RPMI7951 (cell line): ENCODE results near the gene FHIT. TPM values are rescaled to one million over a fixed set of nuclear protein-coding genes. Genes with fewer than 3 reads are reported as not detected.
"Not testable (repeated sequence)": the region's sequence is repeated elsewhere in the genome, so short reads cannot be mapped to it uniquely, and the experiment has no call there.

ENCODE experiments used
- DNase-seq: peaks from one replicate; pipeline ENCODE4 v3.0.0-alpha.2; 2012; ENCODE audit warnings: low read depth
- total RNA-seq: library from RNA; depleted of rRNA; stranded (reverse); fragments of >200 nt; shearing (Covaris generic); gene quantifications from 2 replicates; pipeline ENCODE4 v1.2.3, GENCODE V29; 2014

Gene FHIT
- total RNA-seq, 1 experiment from 2014 or later = 2.4 TPM

- no peak for DNase-seq
Measured at GRCh38 chr3:61111825-61112224, 139.4 kb downstream of the FHIT start.

- no peak for DNase-seq
Measured at GRCh38 chr3:61110576-61110975, 140.7 kb downstream of the FHIT start.

GRCh38 chr3:61108247-61109019 is 142.8 kb downstream of the FHIT start:
- no peak for DNase-seq

DNA sequence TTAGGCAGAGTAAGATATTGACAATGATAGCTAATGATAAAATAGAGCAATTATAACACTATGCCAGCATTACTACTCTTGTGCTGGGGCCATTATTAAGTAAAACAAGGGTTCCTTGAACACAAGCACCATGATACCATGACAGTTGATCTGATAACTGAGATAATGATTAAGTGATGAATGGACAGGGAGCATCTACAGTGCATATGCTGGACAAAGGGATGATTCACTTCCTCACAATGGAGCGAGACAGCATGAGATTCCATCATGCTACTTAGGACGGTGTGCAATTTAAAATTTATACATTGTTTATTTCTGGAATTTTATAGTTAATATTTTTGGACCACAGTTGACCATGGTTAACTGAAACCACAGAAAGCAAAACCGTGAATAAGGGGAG is 156.6 kb downstream of the FHIT start:
- peak; percentile 7 for DNase-seq

DNA sequence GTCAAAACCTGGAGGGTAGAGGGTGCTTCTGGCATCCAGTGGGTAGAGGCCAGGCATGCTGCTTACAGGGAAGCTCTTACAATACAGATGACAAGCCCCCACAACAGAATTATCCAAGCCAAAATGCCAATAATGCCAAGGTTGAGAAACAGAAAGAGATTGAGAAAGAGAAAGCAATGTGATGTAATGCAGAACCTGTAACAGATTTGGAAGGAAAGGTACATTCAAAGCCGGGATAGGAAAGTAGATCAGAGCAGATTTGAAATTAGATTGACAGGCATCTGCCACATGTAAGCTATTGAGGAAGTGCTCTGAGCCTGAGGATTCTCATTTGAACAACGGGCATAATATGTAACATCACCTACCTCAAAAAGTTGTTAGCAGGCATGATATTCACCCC is 157.9 kb downstream of the FHIT start:
- DNase-seq = no peak

DNA sequence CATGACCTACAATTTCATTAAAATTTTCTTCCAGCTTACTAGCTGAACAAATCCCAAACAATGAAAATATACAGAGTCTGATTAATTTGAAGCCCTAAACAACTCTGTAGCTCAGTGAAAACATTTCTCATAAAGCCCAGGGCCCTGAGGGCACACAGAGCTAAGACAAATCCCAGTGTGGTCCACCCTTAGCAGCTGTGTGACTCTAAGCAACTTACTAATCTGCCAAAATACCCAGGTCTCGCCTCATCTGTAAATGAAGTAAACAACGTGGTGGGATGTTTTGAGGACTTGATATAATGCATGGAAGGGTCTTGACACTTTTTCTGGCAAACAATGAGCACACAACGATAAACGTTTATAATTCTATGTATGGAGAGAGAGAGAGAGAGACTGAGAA is 158.4 kb downstream of the FHIT start:
- DNase-seq = peak; percentile 8

DNA sequence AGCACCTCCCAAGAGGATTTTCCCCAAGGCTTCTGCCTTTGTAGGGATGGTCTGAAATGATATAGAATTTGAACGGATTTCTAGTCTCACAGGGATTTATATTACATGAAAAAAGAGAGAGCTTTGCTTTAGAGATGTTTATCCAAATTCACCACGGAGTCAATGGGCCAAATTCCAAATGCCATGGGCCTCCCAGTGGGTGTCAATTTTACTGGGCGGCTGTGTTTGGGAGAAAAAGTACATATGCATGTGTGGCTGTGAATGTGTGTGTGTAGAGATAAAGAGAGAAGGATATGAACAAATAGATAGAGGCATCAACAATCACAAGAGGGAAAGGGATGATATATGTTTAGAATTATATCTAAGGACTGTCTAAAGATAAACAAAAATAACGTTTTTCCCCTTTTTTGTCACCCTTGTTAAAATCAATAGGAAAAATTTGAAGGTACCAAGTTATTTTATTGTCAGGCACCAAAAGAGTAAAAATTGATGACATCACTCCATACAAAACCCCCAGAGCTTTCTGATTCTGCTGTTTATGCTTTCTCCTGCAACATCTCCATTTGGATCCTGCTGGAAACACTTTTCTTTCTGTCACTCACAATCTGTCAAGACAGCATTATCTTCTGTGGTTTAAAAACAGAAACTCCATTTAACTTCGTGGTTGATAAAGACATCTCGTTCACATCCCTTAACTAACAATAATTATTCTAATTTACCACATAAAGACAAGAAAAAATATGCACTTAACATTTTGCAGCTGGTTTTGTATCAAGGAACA is 160.7 kb downstream of the FHIT start:
- no peak for DNase-seq

DNA sequence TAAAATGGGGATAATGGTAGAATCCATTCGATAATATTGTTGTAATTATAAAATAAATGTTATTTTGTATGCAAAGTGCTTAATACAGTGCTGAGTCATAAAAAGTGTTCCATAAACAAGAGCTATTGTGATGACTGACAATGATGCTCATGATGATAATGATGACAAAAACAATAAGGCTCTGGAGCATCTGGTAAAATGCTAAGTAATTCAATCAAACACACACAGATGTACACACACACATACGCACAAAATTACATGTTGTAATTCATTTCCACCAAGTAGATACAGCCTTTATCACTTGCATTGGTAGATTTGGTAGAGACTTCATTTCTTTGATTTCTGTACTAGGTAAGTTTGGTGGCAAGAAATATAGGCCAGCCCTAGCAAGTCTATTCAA is 163.8 kb downstream of the FHIT start:
- DNase-seq = no peak

GRCh38 chr3:61081554-61081953 is 169.7 kb downstream of the FHIT start:
- DNase-seq = no peak

DNA sequence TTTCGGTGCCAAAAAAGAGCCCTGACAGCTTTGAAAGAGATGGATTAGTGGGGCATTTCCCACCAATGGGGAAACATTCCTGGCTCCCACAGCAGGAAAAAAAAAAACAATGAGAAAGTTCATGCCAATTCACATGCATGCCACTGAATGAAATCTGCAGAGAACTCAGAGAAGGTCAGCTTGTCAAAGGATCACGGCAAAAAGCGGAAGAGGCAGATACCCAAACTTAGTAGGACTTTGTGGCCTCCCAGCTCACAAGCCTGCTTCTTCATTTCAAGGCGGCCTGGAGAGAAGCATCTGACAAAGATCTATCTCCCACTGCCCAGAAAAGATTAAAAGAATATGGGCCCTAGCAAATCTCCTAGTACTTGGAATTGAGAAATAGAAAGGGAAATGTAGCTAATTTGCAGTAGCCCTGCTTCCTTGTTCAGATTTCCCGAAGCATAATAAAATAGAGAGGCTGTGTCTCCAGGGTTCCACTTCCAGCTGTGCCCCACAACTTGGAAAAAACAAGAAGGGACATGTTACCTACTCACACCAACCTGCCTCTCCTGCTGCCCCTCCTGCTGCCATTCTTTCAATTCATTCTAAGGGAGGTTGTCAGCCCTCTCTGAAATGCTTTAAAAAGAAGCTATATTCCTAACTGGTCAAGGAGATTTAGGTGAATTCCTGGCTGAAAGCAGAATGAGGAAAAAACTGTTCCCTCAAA is 170.4 kb downstream of the FHIT start:
- DNase-seq = no peak

DNA sequence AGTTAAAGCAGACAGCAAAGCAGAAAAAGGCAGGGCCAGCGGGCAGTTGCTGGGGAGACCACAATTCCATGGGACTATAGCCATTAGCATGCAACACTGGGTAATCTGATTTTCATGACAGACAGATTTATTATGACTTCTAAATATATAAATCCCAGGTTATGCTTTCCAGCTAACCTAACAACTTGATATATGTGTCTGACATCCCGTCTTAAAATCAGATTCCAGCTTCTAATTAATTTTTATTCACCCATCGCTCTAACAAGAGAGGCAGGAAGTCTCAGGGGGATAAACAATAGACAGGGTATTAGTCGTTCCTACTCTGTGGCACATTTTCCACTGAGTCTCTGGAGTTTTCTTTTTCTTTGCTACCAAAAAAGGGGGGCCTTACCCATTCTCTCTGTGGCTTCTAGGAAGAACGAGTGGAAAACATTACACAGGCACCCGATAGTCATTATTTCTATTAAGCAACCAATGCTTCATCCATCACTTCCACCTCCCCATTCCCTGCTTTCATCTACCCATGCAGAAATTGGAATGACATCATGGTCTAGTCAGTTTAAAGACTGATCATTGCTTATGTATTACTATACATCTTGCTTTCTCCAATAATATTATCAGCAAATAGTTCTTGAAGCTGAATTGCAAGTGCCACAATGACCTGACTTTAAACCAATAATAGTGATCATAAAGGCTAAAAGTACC is 173.1 kb downstream of the FHIT start:
- DNase-seq = no peak

DNA sequence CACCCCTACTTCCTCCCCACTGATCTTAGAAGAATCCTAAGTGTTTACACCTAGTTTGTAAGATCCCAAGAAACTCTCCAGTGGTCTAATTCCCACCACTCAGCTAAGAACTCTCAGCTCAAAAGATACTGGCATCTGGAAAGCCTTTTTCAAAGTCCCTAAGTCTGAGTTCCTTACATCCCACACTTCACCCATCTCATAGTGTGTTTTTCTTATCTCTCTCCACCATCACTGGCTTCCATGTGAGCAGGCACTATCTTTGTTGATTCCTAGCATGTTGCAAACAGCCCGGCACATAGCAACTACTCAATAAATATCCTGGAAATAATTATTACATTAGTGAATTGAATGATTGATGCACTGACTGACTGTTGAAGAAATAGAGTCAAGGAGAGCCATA is 173.7 kb downstream of the FHIT start:
- DNase-seq = no peak

- DNase-seq = no peak
Measured at GRCh38 chr3:61074783-61075182, 176.5 kb downstream of the FHIT start.

DNA sequence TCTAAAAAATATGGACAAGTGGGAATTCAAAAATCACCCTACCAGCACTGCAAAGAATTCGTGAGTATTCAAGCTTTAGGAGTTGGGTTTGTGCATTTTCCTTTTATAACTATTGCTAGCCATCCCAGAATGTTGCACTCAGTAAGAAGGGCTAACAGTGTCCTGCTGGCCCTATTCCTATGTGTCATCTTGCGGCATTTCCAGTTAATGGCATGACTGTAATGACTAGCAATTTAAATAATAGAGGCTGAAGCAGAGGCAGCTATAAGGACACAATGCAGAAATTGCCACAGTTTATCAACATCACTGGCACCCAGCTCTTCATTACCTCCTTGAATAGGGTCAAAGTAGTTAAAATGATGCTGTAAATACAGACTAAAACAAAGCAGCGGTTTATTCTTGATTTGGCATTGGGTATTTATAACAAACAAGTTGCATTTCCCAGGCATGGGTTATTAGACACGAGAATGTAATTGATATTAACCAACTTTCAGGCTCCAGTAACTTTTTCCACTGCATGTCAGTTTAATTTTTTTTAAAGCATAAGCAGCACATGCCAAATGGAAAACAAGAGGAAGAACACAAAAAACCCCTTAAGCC is 177.6 kb downstream of the FHIT start:
- DNase-seq = no peak

DNA sequence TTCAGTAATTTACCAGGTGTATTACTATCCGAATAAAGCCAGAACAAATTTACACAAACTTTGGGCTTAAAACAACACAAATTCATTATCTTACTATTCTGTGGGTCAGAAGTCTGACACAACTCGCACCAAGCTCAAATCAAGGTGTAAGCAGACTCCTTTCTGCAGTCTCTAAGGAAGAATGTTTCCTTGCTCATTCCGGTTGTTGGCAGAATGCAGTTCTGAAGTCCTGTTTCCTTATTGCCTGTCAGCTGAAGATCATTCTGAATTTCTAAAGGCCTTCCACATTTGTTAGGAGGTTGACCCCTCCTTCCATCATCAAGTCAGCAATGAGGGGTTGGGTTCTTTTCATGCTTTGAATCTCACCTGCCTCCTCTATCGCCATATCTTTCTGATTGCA is 183.2 kb downstream of the FHIT start:
- no peak for DNase-seq

DNA sequence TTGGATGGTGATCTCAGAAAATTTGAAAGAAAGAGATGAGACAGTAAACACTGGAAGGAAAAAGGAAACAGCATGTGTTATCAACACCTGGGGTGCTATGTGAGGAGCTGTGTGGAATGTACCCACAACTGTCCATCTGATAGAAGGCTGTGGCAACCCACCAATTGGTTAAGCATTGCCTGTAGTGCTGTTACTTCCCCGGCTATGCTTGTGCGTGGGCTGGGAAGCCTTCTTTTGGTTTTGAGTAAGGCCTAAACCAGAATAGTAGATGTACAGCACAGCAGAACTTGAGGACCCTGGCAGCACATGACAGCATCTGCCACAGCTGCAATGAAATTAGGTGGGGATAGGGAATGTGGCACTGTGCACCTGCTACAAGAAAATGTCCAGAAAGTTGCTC is 184.5 kb downstream of the FHIT start:
- DNase-seq = no peak

- not testable (repeated sequence) for DNase-seq
Measured at GRCh38 chr3:61066222-61066621, 185.0 kb downstream of the FHIT start.

GRCh38 chr3:61065451-61066011 is 185.7 kb downstream of the FHIT start:
- DNase-seq = no peak

DNA sequence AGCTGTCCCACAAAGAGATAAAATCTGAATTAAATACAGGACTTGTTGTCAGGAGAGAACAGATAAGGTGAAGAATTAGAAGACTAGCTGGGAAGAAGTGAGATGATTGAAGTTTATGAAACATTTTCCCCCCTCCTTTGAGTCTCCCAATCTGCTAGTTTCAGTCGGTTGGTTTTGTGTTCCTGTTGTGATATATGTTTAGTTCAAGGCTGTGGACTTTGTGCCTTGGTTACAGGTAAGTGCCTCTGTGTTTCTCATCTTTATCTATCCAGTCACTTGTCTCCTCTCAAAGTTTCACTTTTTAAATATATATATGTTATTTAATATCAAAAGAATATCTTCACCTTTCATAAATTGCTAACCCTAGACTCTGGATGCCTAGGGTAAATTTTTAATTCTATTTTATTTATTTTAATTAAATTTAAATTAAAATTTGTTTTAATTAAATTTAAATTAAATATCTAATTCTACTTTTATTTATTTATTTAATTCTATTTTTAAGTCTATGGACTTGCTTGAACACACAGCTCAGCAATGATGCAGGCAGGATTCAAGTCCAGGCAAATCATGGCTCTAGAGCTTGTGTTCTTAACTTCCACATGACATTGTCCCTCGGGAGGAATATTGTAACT is 190.0 kb downstream of the FHIT start:
- no peak for DNase-seq

- no peak for DNase-seq
Measured at GRCh38 chr3:61060411-61060861, 190.8 kb downstream of the FHIT start.

DNA sequence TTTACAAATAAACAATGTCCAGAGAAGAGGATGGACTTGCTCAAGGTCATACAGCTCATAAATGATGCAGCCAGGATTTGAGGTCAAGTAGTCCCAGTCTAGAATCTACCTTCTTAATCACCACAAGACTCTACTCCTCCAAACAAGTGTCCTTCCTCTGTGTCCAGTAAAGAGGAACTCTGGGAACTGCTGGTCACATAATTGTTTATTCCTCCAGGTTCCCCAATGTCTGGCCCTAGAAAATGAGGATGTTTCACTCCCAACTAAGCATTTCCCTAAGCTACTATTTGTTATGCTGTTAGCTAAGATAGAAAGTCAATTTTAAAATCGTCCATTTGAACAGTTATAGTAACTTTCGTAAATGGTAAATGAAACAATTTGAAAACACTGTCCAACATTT is 192.4 kb downstream of the FHIT start:
- no peak for DNase-seq
